Measurements from ENCODE around the gene DDB1. TPM values are rescaled to one million over a fixed set of nuclear protein-coding genes. Genes with fewer than 3 reads are reported as not detected.

DDB1 gene
- polyA plus RNA-seq, 1 experiment: 281 TPM

DNA sequence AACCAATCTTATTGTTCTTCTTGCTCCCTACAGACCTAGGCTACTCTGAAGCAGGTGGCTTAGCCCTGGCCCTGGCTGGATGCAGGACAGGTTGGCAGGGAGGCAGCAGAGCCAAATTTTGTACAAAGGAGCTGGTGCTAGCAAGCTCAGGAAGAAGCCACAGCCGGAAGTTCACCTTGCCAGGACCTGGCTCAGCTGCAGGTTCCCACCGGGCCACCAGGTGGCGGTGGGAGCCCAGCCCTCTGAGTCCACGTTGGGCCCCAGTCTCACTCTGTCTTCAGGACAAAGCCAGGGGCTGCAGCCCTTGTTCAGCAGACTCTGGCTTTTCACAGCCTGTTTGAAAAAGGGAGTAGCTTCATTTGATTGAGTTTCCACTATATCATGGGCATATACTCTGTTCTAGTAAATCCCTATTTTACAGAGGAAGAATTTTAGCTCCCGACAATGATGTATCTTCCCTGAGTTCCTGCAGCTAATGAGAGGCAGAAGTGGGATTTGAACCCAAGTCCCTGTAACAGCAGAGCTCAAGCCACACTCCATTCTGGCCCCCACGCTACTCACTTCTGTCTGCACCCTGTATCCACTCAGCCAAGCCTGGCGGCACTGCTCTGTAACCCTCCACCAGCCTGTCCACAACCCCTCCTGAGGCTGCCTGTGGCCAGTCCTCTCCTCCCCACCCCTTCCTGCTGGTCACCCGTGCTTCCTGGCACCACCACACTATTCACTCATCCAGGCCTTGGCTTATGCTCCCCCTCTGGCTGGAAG, 3.4 kb upstream of the DDB1 start:
- DNase-seq (ENCODE audit: low read depth): no peak
- ChIA-PET CTCF (interaction anchor here (0.7 to 10.9 kb wide), 31 partner anchors 8 to 99 kb away, joined by 3 to 374 read pairs (median 5); partner anchors contain the start of genes CPSF7, CYB561A3, TMEM138 and TMEM216), POLR2A (no interaction called here)
- no peaks in the 10 kb centered on the region for H3K27me3 ChIP-seq (ENCODE audit: control insufficient read depth, insufficient read depth, low read length)
- TF ChIP-seq, protein P1, sequence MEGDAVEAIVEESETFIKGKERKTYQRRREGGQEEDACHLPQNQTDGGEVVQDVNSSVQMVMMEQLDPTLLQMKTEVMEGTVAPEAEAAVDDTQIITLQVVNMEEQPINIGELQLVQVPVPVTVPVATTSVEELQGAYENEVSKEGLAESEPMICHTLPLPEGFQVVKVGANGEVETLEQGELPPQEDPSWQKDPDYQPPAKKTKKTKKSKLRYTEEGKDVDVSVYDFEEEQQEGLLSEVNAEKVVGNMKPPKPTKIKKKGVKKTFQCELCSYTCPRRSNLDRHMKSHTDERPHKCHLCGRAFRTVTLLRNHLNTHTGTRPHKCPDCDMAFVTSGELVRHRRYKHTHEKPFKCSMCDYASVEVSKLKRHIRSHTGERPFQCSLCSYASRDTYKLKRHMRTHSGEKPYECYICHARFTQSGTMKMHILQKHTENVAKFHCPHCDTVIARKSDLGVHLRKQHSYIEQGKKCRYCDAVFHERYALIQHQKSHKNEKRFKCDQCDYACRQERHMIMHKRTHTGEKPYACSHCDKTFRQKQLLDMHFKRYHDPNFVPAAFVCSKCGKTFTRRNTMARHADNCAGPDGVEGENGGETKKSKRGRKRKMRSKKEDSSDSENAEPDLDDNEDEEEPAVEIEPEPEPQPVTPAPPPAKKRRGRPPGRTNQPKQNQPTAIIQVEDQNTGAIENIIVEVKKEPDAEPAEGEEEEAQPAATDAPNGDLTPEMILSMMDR (IDR thresholded peaks at IDR 0.05; ENCODE audit: insufficient read depth, low read depth, low read length): peak; percentile 99
- H3K4me3 ChIP-seq (ENCODE audit: low read depth, low read length): no peak overlapping the region
- H3K36me3 ChIP-seq (ENCODE audit: control insufficient read depth, insufficient read depth, low read length): no peaks in the 10 kb centered on the region; the same call in 1 of the 2 replicates

DNA sequence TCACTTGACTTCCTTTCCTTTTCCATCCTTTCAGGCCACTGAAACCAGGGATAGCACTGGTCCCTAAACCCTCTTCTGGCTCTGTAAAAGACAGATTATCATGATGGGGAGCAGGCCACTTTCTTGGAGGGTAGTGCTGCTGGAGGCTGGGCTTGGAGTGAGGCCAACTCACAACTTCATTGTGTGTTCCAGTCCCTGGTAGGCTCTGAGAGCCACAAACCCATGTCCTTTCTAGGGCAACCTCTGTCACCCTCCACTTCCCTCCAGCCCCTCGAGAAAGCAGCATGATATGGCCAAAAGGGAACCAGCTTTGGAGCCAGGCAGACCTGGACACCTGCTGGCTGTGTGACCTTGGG, 2.4 kb upstream of the DDB1 start:
- Histone ChIP-seq H3K4me3 (ENCODE audit: low read depth, low read length) (no peak overlapping the region), H3K36me3 (ENCODE audit: control insufficient read depth, insufficient read depth, low read length) (no peaks in the 10 kb centered on the region; the same call in 1 of the 2 replicates), H3K27me3 (ENCODE audit: control insufficient read depth, insufficient read depth, low read length) (no peaks in the 10 kb centered on the region)
- POLR2A ChIA-PET: no interaction called here
- CTCF ChIA-PET: interaction anchor here (1.3 to 10.9 kb wide), 17 partner anchors 7 to 89 kb away, joined by 3 to 374 read pairs (median 8); partner anchors contain the start of genes CYB561A3, TMEM138 and TMEM216
- TF ChIP-seq, protein P1 (IDR thresholded peaks at IDR 0.05; ENCODE audit: insufficient read depth, low read depth, low read length): no peak
- no peak for DNase-seq (ENCODE audit: low read depth)

DNA sequence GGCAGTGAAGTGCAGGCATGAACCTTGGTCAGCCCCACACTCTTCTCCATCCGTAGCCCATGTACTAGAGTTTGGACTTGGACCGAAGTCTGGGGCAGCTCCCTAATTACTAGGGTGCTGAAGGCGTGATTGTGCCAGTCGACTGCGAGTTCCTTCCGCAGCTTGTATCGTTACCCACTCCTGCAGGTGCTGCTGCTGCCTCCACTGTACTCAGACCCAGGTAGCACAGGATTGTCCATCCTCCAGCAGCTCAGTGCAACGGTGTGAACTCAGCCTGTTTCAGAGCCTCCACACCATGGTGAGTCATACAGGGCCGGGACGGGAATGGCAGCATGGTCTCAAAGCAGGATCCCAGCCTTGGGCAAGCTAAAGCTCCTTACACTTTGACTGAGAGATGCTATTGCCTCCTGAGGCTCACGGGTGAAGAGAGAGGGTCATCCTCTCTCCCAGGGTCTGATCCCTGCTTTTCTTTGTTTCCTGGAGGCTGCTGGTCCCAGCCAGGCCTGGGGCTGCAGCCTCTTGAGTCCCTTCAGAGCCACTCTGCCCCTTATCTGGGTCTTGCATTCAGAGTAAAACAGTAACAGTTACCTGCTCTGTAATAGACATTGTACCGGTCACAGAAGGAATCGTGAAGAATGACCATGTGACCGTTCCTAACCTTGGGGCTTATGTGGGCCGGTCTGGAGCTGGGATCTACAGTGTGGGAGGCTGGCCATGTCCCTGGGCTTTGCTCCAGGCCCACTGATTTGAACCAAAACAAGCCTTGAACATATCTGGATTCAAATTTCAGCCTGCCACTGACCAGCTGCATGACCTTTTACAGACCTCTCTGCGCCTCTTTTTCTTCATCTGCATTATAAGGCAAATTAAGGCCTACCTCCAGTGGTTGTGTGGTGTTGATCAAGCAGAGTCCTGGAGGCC, 1.8 kb upstream of the DDB1 start:
- Histone ChIP-seq H3K27me3 (ENCODE audit: control insufficient read depth, insufficient read depth, low read length) (no peaks in the 10 kb centered on the region), H3K4me3 (ENCODE audit: low read depth, low read length) (no peak overlapping the region), H3K36me3 (ENCODE audit: control insufficient read depth, insufficient read depth, low read length) (peaks cover 2% of the 10 kb centered on the region; the same call in 1 of the 2 replicates)
- ChIA-PET POLR2A (no interaction called here), CTCF (interaction anchor here (1.0 to 10.9 kb wide), 6 partner anchors 12 to 81 kb away, joined by 3 to 374 read pairs (median 58); partner anchors contain the start of genes CYB561A3, TMEM138 and TMEM216)
- TF ChIP-seq, protein P1 (IDR thresholded peaks at IDR 0.05; ENCODE audit: insufficient read depth, low read depth, low read length): no peak
- DNase-seq (ENCODE audit: low read depth): no peak

DNA sequence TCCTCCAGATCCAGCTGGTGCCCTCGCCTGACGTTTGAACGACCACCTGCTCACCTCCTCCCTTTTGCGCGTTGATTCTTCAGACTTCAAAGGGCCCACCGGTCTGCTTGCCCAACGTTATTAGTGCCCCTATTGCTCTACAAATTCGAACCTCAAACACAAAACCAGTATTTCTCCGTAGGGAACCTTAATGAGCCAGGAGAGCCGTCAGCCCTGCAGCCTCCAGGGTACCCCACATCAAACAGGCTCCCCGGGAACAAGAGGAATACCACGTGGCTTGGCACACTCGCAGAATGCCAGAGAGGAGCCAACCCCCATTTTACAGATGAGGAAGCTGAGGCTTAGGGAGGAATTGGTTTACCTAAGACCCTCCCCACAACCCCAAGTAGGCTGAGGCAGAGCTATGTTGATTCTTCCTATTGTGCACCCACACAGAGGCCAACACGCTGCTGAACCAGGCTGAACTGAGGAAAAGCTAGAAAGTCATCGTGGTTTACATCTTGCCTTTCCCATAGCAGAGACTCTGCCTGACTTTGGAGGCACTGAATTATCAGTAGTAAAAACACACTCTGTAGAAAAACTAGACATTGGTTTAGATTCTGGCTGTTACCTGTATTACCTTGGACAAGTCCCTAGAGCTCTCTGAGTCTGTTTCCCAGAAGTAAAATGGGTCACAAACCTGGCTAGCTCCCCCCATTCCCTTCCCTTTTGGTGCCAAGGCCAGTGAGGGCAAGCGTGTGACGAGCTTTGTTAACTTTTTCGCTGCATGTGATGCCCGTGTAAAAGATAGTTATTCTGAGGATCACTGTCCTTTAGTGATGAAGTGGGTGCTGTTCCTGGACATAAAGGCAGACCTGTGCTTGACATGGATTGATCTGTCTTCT, 887 bp upstream of the DDB1 start:
- CTCF ChIA-PET: interaction anchor here (1.0 to 10.9 kb wide), 5 partner anchors 13 to 80 kb away, joined by 4 to 374 read pairs (median 60); partner anchors contain the start of genes CYB561A3, TMEM138 and TMEM216
- POLR2A ChIA-PET: no interaction called here
- TF ChIP-seq, protein P1 (IDR thresholded peaks at IDR 0.05; ENCODE audit: insufficient read depth, low read depth, low read length): no peak
- DNase-seq (ENCODE audit: low read depth): no peak
- Histone ChIP-seq H3K27me3 (ENCODE audit: control insufficient read depth, insufficient read depth, low read length) (no peaks in the 10 kb centered on the region), H3K36me3 (ENCODE audit: control insufficient read depth, insufficient read depth, low read length) (peaks cover 9% of the 10 kb centered on the region), H3K4me3 (ENCODE audit: low read depth, low read length) (peak overlapping the region; percentile 95)
